Measurements from ENCODE around the gene GDF15.

The GDF15 gene

DNA sequence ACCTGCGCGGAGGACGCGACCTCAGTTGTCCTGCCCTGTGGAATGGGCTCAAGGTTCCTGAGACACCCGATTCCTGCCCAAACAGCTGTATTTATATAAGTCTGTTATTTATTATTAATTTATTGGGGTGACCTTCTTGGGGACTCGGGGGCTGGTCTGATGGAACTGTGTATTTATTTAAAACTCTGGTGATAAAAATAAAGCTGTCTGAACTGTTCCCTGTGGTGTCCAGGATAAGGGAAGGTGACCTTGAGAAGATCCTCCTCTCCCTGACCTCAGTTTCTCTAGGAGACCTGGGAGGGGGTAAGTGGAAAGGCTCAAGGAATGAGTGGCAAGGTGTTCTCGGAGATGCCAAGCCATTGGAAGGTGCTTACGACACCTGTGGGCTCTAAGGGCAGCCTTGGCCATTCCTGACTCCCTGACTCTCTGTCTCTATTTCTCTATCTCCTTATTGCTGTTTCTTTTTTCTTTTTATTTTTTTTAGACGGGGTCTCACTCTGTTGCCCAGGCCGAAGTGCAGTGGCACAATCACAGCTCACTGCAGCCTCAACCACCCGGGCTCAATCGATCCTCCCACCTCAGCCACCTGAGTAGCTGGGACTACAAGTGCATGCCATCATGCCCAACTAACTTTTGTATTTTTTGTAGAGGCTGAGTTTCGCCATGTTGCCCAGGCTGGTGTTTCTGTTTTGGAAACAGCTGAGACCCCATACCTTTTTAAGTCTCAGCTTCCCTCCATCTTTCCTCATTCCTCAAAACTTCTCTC lies 3.2 kb downstream of the GDF15 start:
- Histone ChIP-seq H3K4me1 (ENCODE audit: low read length) (0 out of 2 replicates have a peak, but pooled peaks cover 4% of the 10 kb centered on the region), H3K36me3 (replicated peaks; ENCODE audit: insufficient read depth, low read length) (no peaks in the 10 kb centered on the region), H3K27me3 (replicated peaks; ENCODE audit: insufficient read depth, low read length) (peaks cover 90% of the 10 kb centered on the region), H3K4me2 (ENCODE audit: low read depth, low read length) (peak overlapping the region; percentile 77), H3K79me2 (ENCODE audit: low read length) (no peaks in the 10 kb centered on the region), H2AFZ (ENCODE audit: low read length) (0 out of 2 replicates have a peak overlapping the region, but pooled peaks have one; percentile 18), H3K9me2 (replicated peaks; ENCODE audit: insufficient read depth, low read length) (no peaks in the 10 kb centered on the region), H3F3A (ENCODE audit: insufficient read depth, low read length) (no peaks in the 10 kb centered on the region), H3K27ac (ENCODE audit: low read length) (no peak overlapping the region), H3K9me3 (replicated peaks; ENCODE audit: insufficient read depth, low read length) (no peaks in the 10 kb centered on the region), H4K20me1 (ENCODE audit: insufficient read depth, low read length) (no peaks in the 10 kb centered on the region), H3K9ac (ENCODE audit: low read length) (no peak overlapping the region), H3K4me3 (ENCODE audit: low read length) (no peak overlapping the region; the same call in 1 of the 2 replicates)
- TF ChIP-seq CTCF (IDR thresholded peaks at IDR 0.05; ENCODE audit: low read length) = no peak
- TF ChIP-seq EZH2 (optimal IDR thresholded peaks at IDR 0.05; ENCODE audit: low read depth, low read length) = no peak
- no peak for TF ChIP-seq EZH2phosphoT487 (IDR thresholded peaks at IDR 0.05; ENCODE audit: low read length)
- DNase-seq = no peak

DNA sequence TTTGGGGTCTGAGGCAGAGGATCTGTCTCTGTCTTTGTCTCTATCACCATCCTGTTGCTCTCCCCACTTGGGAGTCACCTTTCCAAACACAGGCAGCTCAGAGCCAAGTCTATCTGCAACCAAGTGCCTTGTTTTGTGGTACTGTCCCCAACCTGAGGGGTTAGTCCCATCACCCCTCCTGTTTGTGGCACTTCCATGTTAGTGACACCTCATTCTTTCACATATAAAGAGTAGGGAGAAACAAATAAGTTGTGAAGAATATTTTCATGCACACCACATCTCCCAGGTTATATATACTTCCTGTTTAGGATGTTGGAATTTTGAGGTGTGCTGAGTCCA lies 3.7 kb downstream of the GDF15 start:
- Histone ChIP-seq H4K20me1 (ENCODE audit: insufficient read depth, low read length) (no peaks in the 10 kb centered on the region), H3K4me2 (ENCODE audit: low read depth, low read length) (no peak overlapping the region), H3K9me2 (replicated peaks; ENCODE audit: insufficient read depth, low read length) (no peaks in the 10 kb centered on the region), H3K4me3 (ENCODE audit: low read length) (no peak overlapping the region), H3K27ac (ENCODE audit: low read length) (no peak overlapping the region), H2AFZ (ENCODE audit: low read length) (no peak overlapping the region), H3K9ac (ENCODE audit: low read length) (no peak overlapping the region), H3K9me3 (replicated peaks; ENCODE audit: insufficient read depth, low read length) (no peaks in the 10 kb centered on the region), H3K79me2 (ENCODE audit: low read length) (no peaks in the 10 kb centered on the region), H3F3A (ENCODE audit: insufficient read depth, low read length) (no peaks in the 10 kb centered on the region), H3K4me1 (ENCODE audit: low read length) (0 out of 2 replicates have a peak, but pooled peaks cover 4% of the 10 kb centered on the region), H3K27me3 (replicated peaks; ENCODE audit: insufficient read depth, low read length) (peaks cover 85% of the 10 kb centered on the region), H3K36me3 (replicated peaks; ENCODE audit: insufficient read depth, low read length) (no peaks in the 10 kb centered on the region)
- no peak for DNase-seq
- TF ChIP-seq EZH2phosphoT487 (IDR thresholded peaks at IDR 0.05; ENCODE audit: low read length) (no peak), CTCF (IDR thresholded peaks at IDR 0.05; ENCODE audit: low read length) (no peak), EZH2 (optimal IDR thresholded peaks at IDR 0.05; ENCODE audit: low read depth, low read length) (no peak)

DNA sequence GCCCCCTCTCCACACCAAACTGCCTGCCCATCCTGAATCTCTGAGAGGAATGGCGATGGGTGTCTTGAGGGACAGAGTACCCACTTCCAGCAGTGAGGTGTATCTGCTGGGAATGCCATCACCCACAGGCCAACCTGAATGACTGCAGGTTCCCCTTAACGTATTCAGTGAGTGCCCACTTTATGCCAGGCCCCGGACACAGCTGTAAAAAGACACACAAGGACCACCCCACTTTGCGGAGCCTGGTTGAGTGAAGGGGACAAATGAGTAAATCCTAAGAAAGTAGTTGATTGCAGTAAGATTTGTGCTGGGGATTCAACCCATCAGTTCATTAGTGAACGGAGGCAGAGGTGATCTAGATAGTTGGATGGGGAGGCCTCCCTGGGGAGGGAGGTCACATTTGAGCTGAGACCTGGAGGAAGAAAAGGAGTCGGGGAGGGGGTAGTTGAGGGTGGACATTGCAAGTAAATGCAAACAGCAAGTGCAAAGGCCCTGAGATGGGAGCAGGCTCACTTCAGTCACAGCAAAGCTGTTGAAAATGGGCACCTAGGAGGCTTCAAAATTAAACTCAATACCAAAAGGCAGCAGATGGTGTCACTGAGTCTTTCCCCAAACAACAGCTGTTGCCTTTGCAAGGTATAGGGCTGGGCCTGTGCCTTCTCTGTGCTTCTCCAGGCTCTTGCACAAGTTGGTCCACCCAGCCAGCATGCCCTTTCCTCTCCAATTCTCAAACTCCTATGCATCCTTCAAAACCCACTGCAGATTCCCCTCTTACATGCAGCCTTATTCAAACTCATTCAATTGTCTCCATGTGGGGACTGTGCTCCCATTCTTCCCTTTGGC lies 4.3 kb downstream of the GDF15 start:
- no peak for DNase-seq
- Histone ChIP-seq H3K4me2 (ENCODE audit: low read depth, low read length) (no peak overlapping the region), H3K27ac (ENCODE audit: low read length) (no peak overlapping the region), H3F3A (ENCODE audit: insufficient read depth, low read length) (no peaks in the 10 kb centered on the region), H3K9me2 (replicated peaks; ENCODE audit: insufficient read depth, low read length) (no peaks in the 10 kb centered on the region), H3K36me3 (replicated peaks; ENCODE audit: insufficient read depth, low read length) (no peaks in the 10 kb centered on the region), H3K9me3 (replicated peaks; ENCODE audit: insufficient read depth, low read length) (no peaks in the 10 kb centered on the region), H3K9ac (ENCODE audit: low read length) (no peak overlapping the region), H4K20me1 (ENCODE audit: insufficient read depth, low read length) (no peaks in the 10 kb centered on the region), H3K27me3 (replicated peaks; ENCODE audit: insufficient read depth, low read length) (peaks cover 80% of the 10 kb centered on the region), H3K79me2 (ENCODE audit: low read length) (no peaks in the 10 kb centered on the region), H3K4me3 (ENCODE audit: low read length) (no peak overlapping the region), H2AFZ (ENCODE audit: low read length) (no peak overlapping the region), H3K4me1 (ENCODE audit: low read length) (0 out of 2 replicates have a peak, but pooled peaks cover 4% of the 10 kb centered on the region)
- no peak for TF ChIP-seq EZH2phosphoT487 (IDR thresholded peaks at IDR 0.05; ENCODE audit: low read length)
- TF ChIP-seq CTCF (IDR thresholded peaks at IDR 0.05; ENCODE audit: low read length) = no peak
- TF ChIP-seq EZH2 (optimal IDR thresholded peaks at IDR 0.05; ENCODE audit: low read depth, low read length) = no peak

Measured in MM.1S (cell line).